ENCODE results near the gene ZSWIM9.

- TF ChIP-seq, protein P1, sequence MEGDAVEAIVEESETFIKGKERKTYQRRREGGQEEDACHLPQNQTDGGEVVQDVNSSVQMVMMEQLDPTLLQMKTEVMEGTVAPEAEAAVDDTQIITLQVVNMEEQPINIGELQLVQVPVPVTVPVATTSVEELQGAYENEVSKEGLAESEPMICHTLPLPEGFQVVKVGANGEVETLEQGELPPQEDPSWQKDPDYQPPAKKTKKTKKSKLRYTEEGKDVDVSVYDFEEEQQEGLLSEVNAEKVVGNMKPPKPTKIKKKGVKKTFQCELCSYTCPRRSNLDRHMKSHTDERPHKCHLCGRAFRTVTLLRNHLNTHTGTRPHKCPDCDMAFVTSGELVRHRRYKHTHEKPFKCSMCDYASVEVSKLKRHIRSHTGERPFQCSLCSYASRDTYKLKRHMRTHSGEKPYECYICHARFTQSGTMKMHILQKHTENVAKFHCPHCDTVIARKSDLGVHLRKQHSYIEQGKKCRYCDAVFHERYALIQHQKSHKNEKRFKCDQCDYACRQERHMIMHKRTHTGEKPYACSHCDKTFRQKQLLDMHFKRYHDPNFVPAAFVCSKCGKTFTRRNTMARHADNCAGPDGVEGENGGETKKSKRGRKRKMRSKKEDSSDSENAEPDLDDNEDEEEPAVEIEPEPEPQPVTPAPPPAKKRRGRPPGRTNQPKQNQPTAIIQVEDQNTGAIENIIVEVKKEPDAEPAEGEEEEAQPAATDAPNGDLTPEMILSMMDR (IDR thresholded peaks at IDR 0.05; ENCODE audit: low read depth, low read length): no peak
- no peak for TF ChIP-seq EZH2phosphoT487 (IDR thresholded peaks at IDR 0.05; ENCODE audit: low read depth)
Observed at GRCh38 chr19:48182434-48182833, 12.0 kb downstream of the ZSWIM9 start.
